Measurements from ENCODE around the gene CHFR.
"Not testable (repeated sequence)": the region's sequence is repeated elsewhere in the genome, so short reads cannot be mapped to it uniquely, and the experiment has no call there.

Gene CHFR

DNA sequence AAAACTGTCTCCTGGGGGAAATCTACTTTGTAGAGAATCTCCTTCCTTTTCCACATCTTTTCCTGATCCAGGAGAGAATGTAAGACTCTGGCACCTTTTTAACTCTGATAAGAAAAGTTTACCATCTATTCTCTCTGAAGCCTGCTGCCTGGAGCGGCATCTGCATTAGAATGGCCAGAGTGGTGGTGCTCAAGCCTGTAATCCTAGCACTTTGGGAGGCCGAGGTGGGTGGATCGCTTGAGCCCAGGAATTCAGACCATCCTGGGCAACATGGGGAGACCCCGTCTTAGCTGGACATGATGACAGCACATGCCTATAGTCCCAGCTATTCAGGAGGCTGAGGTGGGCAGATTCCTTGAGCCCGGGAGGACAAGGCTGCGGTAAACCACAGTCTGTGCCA lies 1.4 kb upstream of the CHFR start:
- H2AFZ ChIP-seq (ENCODE audit: low read length): no peak overlapping the region
- no peaks in the 10 kb centered on the region for H4K20me1 ChIP-seq (ENCODE audit: insufficient read depth, low read length)
- no peaks in the 10 kb centered on the region for H3K27me3 ChIP-seq (ENCODE audit: insufficient read depth, low read length)
- no peaks in the 10 kb centered on the region for H3F3A ChIP-seq (ENCODE audit: insufficient read depth, low read length)
- no peak for TF ChIP-seq CTCF (IDR thresholded peaks at IDR 0.05; ENCODE audit: low read length)
- TF ChIP-seq EZH2 (IDR thresholded peaks at IDR 0.05; ENCODE audit: borderline replicate concordance, low read length): no peak
- H3K9me3 ChIP-seq (ENCODE audit: low read length): peaks cover 20% of the 10 kb centered on the region
- peaks cover 24% of the 10 kb centered on the region for H3K36me3 ChIP-seq (ENCODE audit: insufficient read depth, low read length)
- no peak overlapping the region for H3K9ac ChIP-seq (ENCODE audit: low read length)
- H3K4me1 ChIP-seq (ENCODE audit: insufficient read depth, low read length, severe bottlenecking): peaks cover 12% of the 10 kb centered on the region
- no peak overlapping the region for H3K27ac ChIP-seq (ENCODE audit: low read depth, low read length, poor library complexity, severe bottlenecking)
- no peaks in the 10 kb centered on the region for H3K9me2 ChIP-seq (ENCODE audit: low read depth, low read length)
- H3K79me2 ChIP-seq (ENCODE audit: insufficient read depth, low read length): 0 out of 2 replicates have a peak, but pooled peaks cover 7% of the 10 kb centered on the region
- H3K4me3 ChIP-seq (ENCODE audit: low read depth, low read length, poor library complexity, severe bottlenecking): no peak overlapping the region
- H3K4me2 ChIP-seq (ENCODE audit: low read length): no peak overlapping the region

GRCh38 chr12:132886529-132887477 lies 602 bp downstream of the CHFR start:
- no peaks in the 10 kb centered on the region for H3K27me3 ChIP-seq (ENCODE audit: insufficient read depth, low read length)
- H3K9me2 ChIP-seq (ENCODE audit: low read depth, low read length): no peaks in the 10 kb centered on the region
- peak overlapping the region; percentile 85 for H3K4me2 ChIP-seq (ENCODE audit: low read length)
- peak overlapping the region; percentile 81 for H3K9ac ChIP-seq (ENCODE audit: low read length)
- peak overlapping the region; percentile 99 for H3K4me3 ChIP-seq (ENCODE audit: low read depth, low read length, poor library complexity, severe bottlenecking)
- no peaks in the 10 kb centered on the region for H4K20me1 ChIP-seq (ENCODE audit: insufficient read depth, low read length)
- peaks cover 42% of the 10 kb centered on the region for H3K36me3 ChIP-seq (ENCODE audit: insufficient read depth, low read length)
- no peak overlapping the region for H3K27ac ChIP-seq (ENCODE audit: low read depth, low read length, poor library complexity, severe bottlenecking)
- H3K4me1 ChIP-seq (ENCODE audit: insufficient read depth, low read length, severe bottlenecking): peaks cover 12% of the 10 kb centered on the region
- no peak overlapping the region for H2AFZ ChIP-seq (ENCODE audit: low read length)
- H3K79me2 ChIP-seq (ENCODE audit: insufficient read depth, low read length): 0 out of 2 replicates have a peak, but pooled peaks cover 7% of the 10 kb centered on the region
- TF ChIP-seq EZH2 (IDR thresholded peaks at IDR 0.05; ENCODE audit: borderline replicate concordance, low read length): no peak
- TF ChIP-seq CTCF (IDR thresholded peaks at IDR 0.05; ENCODE audit: low read length): no peak
- peaks cover 20% of the 10 kb centered on the region for H3K9me3 ChIP-seq (ENCODE audit: low read length)
- H3F3A ChIP-seq (ENCODE audit: insufficient read depth, low read length): no peaks in the 10 kb centered on the region

GRCh38 chr12:132881818-132882217 lies 5.6 kb downstream of the CHFR start:
- Histone ChIP-seq H3K9me3 (ENCODE audit: low read length) (peaks cover 15% of the 10 kb centered on the region), H3K9me2 (ENCODE audit: low read depth, low read length) (no peaks in the 10 kb centered on the region), H3F3A (ENCODE audit: insufficient read depth, low read length) (no peaks in the 10 kb centered on the region), H3K4me2 (ENCODE audit: low read length) (no peak overlapping the region), H3K9ac (ENCODE audit: low read length) (no peak overlapping the region), H3K4me1 (ENCODE audit: insufficient read depth, low read length, severe bottlenecking) (peaks cover 5% of the 10 kb centered on the region), H3K4me3 (ENCODE audit: low read depth, low read length, poor library complexity, severe bottlenecking) (no peak overlapping the region), H3K36me3 (ENCODE audit: insufficient read depth, low read length) (peaks cover 80% of the 10 kb centered on the region), H3K79me2 (ENCODE audit: insufficient read depth, low read length) (peaks cover 5% of the 10 kb centered on the region; the same call in 1 of the 2 replicates), H3K27me3 (ENCODE audit: insufficient read depth, low read length) (no peaks in the 10 kb centered on the region), H3K27ac (ENCODE audit: low read depth, low read length, poor library complexity, severe bottlenecking) (no peak overlapping the region), H2AFZ (ENCODE audit: low read length) (no peak overlapping the region), H4K20me1 (ENCODE audit: insufficient read depth, low read length) (no peaks in the 10 kb centered on the region)
- no peak for TF ChIP-seq EZH2 (IDR thresholded peaks at IDR 0.05; ENCODE audit: borderline replicate concordance, low read length)
- no peak for TF ChIP-seq CTCF (IDR thresholded peaks at IDR 0.05; ENCODE audit: low read length)

GRCh38 chr12:132874620-132875019 lies 12.8 kb downstream of the CHFR start:
- not testable (repeated sequence) for H3K4me1 ChIP-seq (ENCODE audit: insufficient read depth, low read length, severe bottlenecking); H3K9me2 ChIP-seq (ENCODE audit: low read depth, low read length); H3K27me3 ChIP-seq (ENCODE audit: insufficient read depth, low read length); H3K9ac ChIP-seq (ENCODE audit: low read length); H3K79me2 ChIP-seq (ENCODE audit: insufficient read depth, low read length); H4K20me1 ChIP-seq (ENCODE audit: insufficient read depth, low read length); H3K4me2 ChIP-seq (ENCODE audit: low read length); H3K4me3 ChIP-seq (ENCODE audit: low read depth, low read length, poor library complexity, severe bottlenecking); H2AFZ ChIP-seq (ENCODE audit: low read length); H3K27ac ChIP-seq (ENCODE audit: low read depth, low read length, poor library complexity, severe bottlenecking); H3F3A ChIP-seq (ENCODE audit: insufficient read depth, low read length); H3K9me3 ChIP-seq (ENCODE audit: low read length)
- peaks cover 93% of the 10 kb centered on the region for H3K36me3 ChIP-seq (ENCODE audit: insufficient read depth, low read length)
